Measurements from ENCODE around the gene SSTR5.

The SSTR5 gene

DNA sequence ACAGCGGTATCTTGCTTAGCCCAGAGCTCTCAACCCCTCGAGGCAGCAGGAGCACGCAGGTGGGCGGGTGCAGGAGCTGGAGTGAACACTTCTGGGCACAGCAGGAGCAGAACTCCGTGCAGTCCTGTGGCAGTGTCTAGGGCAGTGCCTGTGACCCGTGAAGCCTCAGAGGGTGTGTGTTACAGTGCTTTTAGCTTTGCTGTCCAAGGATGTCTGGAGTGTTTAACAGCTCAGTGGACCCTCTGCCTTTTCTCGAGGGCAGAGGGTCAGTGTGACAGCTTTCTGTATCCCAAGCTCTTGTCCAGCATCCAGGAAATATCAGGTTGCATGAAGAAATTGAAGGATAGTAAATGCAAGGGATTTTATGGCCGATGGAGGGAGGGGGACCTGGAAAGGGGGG is 16.4 kb upstream of the SSTR5 start:
- DNase-seq: no peak

DNA sequence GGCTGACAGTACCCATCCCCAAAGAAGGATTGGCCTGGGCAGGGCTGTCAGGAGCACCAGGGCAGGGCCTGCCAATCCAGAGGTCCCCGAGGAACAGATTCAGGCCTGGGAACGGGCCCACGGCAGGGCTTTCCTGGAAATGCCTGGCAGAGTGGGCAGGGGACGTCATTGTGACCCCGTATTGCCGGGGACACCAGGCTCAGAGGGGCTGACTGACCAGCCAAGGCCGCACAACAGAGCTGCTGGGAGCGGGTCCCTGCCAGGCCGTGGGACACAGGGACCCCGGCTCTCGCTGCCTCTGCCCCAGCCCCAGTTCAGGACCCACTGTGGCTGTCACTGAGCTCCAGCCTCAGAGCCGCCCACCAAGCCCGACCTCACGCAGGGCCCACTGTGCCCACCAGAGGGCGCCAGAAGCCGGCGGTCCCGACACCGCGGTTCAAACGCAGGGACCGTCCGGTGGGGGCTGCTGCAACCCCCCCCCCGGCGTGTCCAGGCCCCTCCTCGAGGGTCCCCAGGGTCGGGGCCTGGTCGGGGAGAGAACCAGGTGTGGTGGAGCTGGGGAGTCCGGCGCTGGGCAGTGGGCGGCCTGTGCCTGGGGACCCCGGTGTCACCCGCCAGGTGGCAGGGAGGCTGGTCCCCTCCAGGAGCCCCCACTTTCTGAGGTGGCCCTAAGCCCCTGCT is 15.2 kb upstream of the SSTR5 start:
- no peak for DNase-seq

DNA sequence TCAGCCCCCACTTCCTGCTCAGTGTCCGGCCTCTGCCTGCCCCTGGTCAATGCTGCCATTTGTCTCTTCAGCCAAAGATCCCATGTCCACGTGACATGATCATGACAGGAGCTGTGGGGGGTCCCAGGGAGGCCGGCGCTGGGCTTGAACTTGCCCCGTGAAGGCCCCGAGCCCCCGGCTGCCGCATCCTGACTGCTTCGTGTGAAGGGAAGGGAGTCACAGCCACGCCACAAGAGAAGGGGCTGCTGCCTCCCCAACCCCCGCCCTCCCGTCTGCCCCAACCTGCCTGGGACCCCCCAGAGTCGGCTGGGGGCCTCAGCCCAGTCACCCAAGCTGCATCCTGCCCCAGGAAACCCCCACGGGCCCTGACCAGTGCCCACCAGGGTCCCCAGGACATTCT is 14.3 kb upstream of the SSTR5 start:
- DNase-seq: no peak

DNA sequence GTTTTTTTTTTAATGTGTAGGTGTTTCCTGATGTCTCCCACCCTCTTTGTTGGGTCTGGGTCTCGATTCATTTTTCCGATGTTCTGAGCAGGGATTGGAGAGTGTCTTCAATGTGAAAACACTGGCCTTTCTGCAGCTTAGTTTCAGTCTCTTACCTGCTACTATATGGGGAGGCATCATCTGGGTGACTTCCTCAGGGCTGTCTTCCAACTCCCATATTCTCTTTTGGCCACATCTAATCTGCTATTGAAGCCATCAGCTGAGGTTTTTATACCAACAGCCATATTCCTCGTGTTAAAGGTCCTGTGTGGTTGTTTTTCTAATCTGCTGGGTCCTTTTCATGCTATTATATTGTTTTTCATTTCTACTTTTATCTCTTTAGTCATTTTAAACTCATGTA is 13.2 kb upstream of the SSTR5 start:
- no peak for DNase-seq

DNA sequence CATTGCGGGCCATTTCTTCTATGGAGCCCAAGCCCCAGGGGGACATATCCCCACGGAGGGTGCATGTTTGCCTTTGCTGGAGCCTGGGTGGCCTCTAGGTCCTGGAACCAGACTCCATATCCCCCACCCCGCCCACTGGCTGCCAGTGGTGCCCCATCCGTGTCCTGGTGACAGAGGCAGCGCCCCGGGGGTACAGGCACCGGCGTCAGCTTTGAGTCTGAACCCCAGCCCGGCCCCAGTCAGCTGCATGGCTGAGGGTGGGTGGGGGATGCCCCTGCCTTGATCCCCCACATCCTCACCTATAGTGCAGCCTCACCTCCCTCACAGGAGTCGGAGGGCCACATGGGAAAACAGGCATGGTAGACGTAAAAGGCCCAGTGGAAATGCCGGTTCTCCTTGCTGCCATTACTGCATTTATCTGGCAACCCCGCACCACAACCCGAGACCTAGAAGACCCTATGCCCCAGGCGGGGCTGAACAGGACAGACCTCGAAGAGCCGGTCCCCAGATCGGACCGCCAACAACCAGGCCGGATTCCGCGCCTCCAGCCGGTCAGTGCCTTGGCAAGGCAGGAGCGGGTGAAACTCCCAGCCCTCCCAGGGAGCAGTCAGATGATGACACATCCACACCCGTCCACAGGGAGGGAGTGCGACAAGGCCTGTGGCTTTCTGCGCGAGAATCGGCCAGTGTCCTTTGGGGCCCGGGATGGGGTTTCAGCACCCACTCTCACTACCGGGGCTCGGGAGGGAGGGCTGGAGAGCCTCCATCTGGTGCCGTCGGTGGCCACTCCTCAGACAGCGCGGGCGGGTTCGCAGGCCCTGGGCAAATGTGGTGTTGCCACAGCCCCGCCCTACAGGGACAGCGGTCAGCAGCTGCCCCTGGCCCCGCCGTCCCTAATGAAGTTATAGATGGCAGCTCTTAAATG is 11.9 kb upstream of the SSTR5 start:
- no peak for DNase-seq

DNA sequence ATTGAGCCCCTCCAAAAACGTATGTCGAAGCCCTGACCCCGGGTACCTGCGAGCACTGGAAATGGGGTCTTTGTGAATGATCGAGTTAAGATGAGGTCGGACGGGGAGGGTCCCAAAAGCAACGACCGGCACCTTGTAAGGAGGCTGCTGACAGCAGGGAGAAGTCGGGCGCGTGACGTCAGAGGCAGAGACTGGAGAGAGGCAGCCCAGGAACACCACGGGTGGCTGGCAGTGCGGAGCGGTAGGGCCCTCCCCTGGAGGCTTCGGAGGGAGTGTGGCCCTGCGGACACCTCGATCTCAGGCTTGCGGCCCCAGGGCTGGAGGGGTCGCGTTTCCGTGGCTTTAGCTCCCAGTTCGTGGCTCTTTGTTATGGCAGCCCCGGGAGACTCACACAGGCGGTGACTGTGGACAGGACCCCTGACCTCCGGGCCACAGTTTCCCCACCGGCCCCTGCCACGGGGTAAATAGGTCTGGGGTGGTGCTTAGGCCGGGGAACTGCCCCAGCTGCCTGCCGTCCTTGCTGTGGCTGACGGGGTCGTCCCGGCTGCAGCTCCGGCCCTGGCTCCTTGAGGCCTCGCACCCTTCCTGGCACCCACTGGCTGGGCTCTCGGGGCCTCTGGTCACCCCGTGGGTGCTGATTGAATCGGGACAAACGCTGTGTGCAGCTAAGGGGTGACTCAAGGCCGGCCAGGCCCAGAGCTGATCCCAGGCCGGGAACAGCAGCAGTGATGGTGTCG is 10.6 kb upstream of the SSTR5 start:
- DNase-seq: no peak

DNA sequence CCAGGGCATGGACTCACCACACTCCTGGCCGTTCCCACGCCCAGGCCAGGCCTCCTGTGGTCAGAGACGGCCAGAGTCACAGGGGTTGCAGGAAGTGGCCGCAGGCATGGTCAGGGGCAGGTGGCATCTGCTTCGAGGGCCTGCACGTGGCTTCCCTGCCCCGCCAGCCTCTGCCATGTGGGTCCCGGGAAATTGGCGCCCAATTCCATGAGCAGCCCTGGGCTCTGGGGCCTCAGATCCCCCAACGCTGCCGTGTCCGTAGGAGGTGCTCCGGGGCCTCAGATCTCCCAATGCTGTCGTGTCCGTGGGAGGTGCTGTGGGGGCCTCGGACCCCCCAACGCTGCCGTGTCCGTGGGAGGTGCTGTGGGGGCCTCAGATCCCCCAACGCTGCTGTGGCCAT is 9.7 kb upstream of the SSTR5 start:
- no peak for DNase-seq

DNA sequence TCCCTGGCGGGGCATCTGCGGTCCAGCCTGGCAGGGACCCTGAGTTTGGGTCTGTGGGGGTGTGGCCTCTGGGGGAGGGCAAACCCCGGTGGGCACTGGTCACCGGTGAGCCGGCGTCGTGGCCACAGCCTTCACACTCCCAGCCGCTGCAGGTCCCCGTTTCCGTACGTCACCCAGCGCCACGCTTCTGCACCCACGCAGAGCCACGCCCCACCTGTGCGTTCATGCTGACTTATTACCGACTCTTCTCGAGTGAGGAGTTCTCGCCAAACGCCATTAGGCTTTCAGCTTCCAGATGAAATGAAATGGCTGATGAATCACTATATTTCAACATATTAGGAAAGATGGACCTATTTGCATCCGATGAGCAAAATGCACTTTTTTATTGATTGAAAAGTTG is 8.8 kb upstream of the SSTR5 start:
- no peak for DNase-seq

DNA sequence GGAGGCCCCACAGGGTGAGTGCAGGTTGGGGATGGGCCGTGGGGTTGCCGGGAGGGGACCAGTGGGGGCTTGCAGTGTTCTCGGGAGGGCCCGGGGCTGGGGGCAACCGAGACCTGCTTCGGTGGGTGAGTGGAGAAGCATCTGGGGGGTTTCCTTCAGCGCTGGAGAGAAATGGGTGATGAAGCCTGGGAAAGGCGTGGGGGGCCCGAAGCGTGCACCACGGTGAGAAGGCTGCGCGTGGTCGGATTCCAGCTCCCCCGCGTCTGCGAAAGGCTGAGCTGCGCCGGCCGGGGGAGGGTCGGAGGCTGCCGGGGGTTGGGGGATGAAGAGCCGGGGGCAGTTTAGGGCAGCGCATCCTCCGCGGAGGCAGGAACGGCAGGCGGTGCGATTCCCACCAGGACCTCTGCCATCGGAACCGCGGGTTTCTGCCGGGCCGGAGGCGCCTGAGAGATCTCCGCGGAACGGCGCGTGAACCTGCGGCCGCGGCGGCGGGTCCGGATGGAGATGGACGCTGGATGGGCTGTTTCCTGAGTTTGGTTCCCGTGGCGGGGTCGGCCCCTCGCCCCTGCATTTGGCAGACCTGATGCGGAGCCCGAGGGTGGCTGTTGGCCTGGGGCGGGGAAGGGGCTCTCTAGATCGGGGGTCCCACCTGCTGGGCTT is 6.9 kb upstream of the SSTR5 start:
- no peak for DNase-seq

DNA sequence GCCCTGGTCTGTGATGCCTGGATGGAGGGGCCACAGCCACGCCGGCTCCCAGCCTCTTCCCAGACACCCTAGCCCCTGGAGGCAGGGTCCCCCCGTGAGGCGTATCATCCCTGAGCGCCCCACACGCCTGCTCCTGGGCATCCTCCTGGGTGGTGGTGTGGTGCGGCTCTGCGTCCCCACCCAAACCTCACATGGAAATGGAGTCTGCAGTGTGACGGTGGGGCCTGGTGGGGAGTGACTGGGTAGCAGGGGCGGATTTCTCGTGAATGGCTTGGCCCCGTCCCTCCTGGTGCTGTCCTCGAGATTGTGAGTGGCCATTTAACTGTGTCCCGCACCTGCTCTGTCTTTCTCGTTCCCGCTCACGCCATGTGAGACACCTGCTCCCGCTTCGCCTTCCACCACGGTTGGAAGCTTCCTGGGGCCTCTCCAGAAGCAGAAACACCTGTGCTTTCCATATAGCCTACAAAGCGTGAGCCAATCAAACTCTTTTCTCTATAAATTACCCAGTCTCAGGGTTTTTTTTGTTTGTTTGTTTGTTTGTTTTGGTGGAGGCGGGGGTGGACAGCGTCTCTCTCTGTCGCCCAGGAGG is 5.9 kb upstream of the SSTR5 start:
- DNase-seq: peak; percentile 72

DNA sequence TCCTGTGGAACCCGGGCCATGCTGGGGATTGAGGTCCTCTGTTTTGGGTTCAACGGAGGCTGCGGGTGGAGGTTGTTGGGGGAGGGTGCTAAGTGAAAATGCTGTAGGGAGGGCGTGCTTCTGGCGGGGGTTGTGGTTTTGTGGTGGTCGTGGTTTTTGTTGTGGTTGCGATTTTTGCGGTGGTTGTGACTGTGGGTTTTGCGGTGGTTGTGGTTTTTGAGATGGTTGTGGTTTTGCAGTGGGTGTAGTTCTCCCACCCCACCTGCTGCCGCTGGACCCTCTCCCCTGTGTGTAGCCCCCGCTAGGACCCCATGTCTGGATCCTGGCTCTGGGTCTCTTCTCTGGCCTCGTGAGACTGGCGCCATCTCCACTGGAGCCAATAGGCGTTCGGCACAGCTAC is 4.9 kb upstream of the SSTR5 start:
- no peak for DNase-seq

DNA sequence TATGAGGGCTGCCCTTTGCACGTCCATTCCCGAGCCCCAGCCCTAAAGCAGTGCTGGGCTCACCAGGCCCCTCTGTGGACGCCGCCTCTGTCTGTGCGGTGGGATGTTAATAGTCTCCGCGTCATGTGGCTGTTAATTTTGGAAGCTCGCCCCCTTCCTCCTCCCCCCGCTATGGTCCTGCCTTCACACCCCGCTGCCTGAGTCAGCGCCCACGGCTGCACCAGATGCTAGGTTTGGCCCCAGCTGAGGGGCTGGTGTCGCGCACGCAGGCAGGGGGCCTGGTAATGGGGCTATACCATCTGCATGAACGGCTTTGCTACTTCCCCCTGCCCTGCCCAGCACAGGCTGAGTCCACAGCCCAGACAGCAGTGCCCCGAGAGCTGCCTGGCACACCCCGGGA is 4.1 kb upstream of the SSTR5 start:
- no peak for DNase-seq

DNA sequence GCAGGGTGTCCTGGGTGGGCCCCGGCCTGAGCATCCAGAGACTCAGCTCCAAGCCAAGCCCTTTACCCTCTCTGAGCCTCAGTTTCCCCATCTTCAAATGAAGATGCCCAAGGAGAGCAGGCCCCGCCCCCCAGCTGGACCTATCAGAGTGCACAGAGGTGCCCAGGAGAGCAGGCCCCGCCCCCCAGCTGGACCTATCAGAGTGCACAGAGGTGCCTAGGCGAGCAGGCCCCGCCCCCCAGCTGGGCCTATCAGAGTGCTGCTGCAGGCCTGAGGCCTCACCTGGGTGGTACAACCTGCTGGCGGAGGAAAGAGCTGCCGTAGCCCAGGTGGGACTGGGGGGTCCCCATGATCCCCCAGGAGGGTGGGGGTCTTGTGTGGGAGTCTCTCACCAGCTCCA is 3.4 kb upstream of the SSTR5 start:
- DNase-seq: peak; percentile 57

DNA sequence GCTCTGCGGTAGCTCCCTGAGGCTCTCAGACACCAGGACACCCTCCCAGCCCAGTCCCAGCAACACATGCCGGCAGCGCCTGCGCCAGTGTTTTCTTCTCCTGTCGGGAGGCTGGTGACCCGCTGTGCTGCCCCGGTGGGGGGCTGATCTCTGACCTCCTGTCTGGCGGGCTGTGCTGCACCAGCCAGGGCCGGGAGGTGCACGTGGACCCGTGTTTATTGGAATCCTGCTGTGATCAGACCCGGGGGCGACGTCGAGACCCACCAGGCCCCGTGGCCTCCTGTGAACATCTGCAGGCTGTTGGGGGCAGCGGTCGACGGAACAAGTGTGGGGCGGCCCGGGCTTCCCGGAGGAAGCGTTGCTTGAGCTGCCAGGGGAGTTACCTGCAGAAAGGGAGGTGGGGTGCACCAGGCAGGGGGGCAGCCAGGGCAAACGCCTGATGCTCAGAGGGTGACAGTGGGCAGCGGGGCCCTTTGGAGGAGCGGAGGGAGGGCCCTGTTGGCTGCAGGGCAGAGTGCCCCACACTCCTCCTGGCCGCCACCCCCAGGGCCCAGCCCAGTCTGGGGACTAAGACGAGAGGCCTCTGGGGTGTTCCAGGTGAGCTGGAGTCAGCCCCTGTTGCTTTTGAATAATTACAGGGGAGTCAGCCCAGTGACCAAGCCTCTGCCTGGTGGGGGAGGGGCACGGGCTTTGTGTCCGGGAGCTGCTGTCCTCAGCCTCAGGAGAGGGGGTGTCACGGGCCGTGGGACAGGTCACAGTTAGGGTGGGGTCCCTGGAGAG is 2.3 kb upstream of the SSTR5 start:
- no peak for DNase-seq

DNA sequence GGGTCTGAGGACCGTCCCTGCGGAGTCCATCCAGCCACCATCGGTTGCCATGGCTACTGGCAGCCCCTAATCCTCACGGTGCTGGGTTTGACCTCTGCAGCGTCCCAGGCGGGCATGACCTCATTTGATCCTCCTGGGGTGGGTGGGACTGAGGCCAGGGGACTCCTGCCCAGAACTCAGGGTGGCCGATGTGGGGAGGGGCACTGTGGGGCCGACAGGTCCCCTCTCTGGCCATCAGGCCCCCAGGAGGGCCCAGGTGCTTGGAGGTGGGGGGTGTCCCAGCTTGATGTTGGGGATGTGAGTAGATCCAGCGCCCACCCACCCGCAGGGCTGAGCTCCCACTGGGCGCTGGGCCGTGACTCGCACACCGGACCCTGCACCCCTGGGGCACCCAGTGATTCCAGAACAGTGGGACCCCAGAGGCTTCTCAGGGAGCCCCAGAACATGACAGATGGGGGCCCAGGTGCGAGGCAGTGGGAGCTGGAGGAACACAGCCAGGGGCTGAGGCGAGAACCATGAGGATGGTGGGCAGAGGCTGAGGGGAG is 1.6 kb upstream of the SSTR5 start:
- no peak for DNase-seq

DNA sequence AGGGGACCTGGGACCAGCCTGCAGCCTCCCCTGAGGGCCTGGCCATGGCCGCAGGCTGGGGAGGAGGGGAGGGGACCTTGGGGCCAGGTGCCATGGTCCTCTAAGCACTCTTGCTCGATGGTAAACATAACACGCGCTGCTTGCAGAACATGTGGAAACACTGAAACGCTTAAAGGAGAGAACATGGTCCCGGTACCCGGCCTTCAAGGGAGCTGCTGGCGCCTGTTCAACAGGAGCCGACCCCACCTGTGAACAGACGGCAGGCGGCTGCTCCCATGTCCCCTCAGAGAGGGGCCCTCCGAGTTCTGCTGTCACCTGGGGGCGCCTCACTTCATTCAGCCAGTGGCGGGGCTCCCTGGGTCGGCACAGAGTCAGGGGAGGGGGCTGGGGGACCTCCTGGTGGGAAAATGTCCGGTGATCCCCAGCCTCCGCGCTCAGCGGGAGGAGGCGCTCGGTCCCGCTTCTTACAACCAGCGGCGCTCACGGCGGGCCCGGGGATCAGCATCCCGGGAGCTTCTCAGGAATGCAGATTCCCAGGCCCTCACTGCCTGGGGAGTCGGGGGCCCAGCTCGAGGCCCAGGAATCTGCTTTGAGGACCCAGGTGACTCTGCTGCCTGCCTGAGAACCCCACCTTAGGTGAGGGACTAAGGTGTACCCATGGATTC is 854 bp upstream of the SSTR5 start:
- peak; percentile 23 for DNase-seq

DNA sequence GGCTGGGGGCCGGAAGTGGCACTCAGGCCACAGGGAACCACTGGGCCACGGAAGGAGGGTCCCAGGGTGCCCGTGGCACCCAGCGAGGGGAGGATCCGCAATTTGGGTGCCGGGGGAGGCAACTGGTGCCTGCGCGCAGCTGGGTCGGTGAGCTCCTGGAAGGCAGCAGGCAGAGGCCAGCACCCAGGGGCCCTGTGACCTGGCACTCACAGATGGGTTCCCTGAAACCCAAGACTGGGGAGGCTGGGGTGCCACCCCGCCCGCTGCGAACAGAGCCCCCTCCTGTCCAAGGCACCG is 663 bp downstream of the SSTR5 start:
- no peak for DNase-seq

DNA sequence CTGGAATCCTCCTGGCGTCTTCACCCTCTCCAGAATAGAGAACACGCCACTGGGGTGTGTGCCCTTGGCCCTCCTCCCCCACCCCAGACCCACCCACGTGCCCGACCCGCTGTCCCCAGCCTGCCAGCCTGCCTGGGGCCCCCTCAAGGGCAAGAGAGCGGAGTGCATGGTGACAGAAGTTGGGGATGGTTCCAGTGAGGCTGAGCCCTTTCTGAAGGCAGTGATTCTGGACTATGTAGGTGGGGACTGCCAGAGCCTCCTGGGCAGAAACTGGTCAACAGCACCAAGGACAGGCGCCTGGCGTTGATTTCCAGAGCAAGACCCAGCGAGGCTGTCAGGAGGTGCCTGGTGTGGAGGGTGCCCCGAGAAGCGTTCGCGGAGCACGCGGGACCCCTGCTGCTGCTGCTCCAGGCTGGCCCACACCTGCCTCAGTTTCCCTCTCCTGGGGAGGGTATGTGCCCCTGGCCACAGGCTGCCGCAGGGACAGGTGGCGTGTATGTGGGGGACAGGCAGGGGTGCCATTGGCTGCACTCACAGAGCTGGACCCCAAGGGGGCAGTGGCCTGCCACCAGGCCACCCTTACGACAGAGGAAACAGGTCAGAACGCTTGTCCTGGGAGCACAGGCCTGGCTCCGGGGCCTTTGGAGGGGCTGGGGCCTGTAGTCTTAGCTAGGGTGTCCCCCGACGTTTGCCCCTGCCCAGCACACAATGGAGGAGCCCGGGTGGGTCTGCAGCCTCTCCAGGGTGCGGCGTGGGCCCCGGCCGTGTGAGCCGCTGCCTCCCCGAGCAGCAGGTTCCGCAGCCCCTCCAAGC is 1.2 kb downstream of the SSTR5 start:
- DNase-seq: no peak

DNA sequence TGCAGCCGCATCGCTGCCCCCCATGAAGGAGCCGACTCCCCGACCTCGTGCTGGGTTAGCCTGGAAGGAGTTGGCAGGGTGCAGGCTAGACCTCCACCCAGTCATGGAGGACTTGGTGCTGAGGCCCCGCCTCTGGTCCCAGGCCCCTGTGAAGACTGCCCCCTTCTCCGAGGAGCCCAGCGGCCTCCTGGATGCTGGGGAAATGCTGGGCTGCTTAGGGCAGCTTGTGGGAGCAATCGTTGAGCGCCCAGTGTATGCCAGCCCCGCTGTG is 1.8 kb downstream of the SSTR5 start:
- no peak for DNase-seq

DNA sequence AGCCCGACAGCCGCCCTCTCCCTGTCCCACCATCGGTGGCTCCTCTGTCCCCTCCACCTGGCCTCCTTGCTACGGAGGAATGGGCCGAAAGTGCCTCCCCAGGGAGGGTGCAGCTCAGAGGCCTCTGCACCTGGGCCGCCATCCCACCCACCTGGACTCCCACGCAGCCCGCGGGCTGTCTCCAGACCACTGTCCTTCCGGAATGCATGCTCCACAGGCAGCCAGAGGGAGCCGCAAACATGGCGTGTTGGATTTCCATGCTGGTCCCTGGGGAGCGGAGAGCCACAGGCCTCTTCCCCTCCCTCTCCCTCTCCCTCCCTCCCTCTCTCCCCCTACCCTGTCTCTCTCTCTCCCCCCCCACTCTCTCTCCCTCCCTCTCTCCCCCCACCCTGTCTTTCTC is 3.0 kb downstream of the SSTR5 start:
- DNase-seq: peak; percentile 50
